HG03432 (cell line): Measurements from ENCODE around the gene PLB1.

Experiments
- ATAC-seq: cut with Tn5 transposase; IDR thresholded peaks from one replicate; pipeline ENCODE4 v1.9.1; 2021; ENCODE audit warnings: mild to moderate bottlenecking, moderate library complexity; ENCODE audit not compliant: unreplicated experiment

Gene PLB1

GRCh38 chr2:28607730-28608499, 112.1 kb downstream of the PLB1 start:
- ATAC-seq: no peak

GRCh38 chr2:28608500-28609424, 112.9 kb downstream of the PLB1 start:
- ATAC-seq: no peak

- peak; percentile 55 for ATAC-seq
Measured at GRCh38 chr2:28610583-28611201, 114.8 kb downstream of the PLB1 start.

- no peak for ATAC-seq
Measured at GRCh38 chr2:28612131-28612812, 116.4 kb downstream of the PLB1 start.

GRCh38 chr2:28613186-28613585, 117.3 kb downstream of the PLB1 start:
- no peak for ATAC-seq

- no peak for ATAC-seq
Measured at GRCh38 chr2:28613633-28614501, 118.0 kb downstream of the PLB1 start.

- no peak for ATAC-seq
Measured at GRCh38 chr2:28615706-28616105, 119.8 kb downstream of the PLB1 start.

- ATAC-seq: no peak
Measured at GRCh38 chr2:28616396-28616999, 120.6 kb downstream of the PLB1 start.

GRCh38 chr2:28617502-28618184, 121.8 kb downstream of the PLB1 start:
- no peak for ATAC-seq

- ATAC-seq: no peak
Measured at GRCh38 chr2:28618221-28619141, 122.6 kb downstream of the PLB1 start.

GRCh38 chr2:28619213-28620196, 123.6 kb downstream of the PLB1 start:
- no peak for ATAC-seq

- no peak for ATAC-seq
Measured at GRCh38 chr2:28620291-28620793, 124.5 kb downstream of the PLB1 start.

- ATAC-seq: no peak
Measured at GRCh38 chr2:28620801-28621171, 124.9 kb downstream of the PLB1 start.

- ATAC-seq: no peak
Measured at GRCh38 chr2:28621172-28622100, 125.6 kb downstream of the PLB1 start.

- ATAC-seq: no peak
Measured at GRCh38 chr2:28622101-28622499, 126.2 kb downstream of the PLB1 start.
